Cardiac septum (tissue), 1 donor: ENCODE data around the gene ADAMTS17. TPM values are rescaled to one million over a fixed set of nuclear protein-coding genes. Genes with fewer than 3 reads are reported as not detected.
"Not testable (repeated sequence)": the region's sequence is repeated elsewhere in the genome, so short reads cannot be mapped to it uniquely, and the experiment has no call there.

ENCODE experiments used
- DNase-seq: peaks from one replicate; pipeline ENCODE4 v3.0.0-alpha.2; 2020; ENCODE audit warnings: low spot score
- intact Hi-C: fragments of 100-400 bp; cut with DNase I; formaldehyde crosslinking; loops from one replicate; pipeline ENCODE4 v1.14.0; 2022
- total RNA-seq: library from RNA; stranded (reverse); fragmentation: NEBNext Ultra II Directional; extraction: Animal tissue kit (Norgen Biotek cat#: 25700); gene quantifications from one replicate; pipeline ENCODE4 v1.2.1, GENCODE V29; 2021
- donor health status: DM: no; HTN: no; CAD: no.

The ADAMTS17 gene
- total RNA-seq, 1 donor from 2014 or later: 0.67 TPM

DNA sequence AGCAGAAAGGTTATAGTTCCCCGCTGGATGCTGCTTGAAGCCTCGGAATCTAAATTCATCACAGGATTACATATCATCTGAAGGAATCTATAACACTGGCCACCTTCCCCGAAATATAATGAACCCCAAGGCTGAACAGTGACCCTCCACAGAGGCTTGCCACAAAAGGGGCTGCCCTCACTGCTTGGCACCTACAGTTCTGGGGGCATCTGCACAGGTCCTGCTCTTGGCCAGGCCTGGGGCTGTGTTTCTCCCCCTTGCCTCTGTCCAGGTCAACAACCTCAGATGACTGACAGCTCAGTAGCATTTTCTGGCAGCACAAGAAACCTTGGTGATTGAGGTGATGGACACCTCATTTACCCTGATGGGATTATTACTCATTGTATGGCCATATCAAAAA, 1.5 kb upstream of the ADAMTS17 start:
- intact Hi-C loops: no loop called here

DNA sequence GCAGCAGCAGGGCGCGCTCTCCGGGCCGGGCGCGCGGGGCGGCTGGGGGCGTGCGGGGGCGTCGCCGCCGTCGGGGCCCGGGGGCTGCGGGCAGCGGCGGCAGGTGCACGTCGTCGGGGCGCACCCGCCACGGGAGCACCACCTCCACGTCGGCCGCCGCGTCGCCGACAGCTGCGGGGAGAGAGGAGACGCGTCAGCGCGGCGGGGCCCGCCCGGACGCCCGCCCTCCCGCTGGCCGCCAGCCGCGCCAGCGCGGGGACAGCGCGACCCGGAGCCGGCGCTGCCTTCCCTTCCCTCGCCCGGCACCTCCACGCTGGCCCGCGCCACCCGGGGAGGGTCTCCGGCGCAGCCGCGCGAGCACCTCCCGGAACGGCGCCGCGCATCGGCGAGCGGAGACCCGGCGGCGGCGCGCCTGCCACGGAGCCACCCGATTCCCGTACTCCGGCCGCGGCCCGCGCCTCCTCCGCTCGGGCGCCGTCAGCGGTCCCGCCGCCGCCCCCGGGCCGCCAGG, 481 bp downstream of the ADAMTS17 start:
- intact Hi-C loops: loop anchor here (2.0 kb wide), 1 partner anchor 412 kb away; no protein-coding TSS in a partner anchor
- no peak for DNase-seq

More for the DNA sequence above, 1.5 kb upstream of the ADAMTS17 start:
- DNase-seq: no peak

- intact Hi-C loops: loop anchor here (2.0 kb wide), 1 partner anchor 412 kb away; no protein-coding TSS in a partner anchor
- no peak for DNase-seq
Observed at GRCh38 chr15:100340721-100341238, 995 bp downstream of the ADAMTS17 start.

DNA sequence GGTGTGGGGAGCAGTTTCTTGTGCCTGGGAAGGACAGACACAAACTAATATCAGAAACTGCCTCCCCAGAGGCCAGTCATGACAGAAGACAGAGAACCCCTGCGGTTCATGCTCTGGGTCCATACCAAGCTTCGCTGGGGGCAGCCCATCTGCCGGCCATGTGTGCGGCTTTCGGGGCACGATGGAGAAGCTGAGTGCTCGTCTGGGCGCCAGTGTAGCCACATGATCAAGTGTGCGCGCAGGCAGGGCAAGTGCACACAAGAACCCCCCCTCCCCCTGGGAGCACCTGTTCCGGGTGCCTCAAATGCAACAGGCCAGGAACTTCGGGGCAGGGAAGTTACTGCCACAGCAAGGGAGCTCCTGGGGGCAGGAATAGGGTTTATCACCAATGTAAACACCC, 1.8 kb downstream of the ADAMTS17 start:
- no peak for DNase-seq
- intact Hi-C loops: loop anchor here (2.0 kb wide), 1 partner anchor 411 kb away; no protein-coding TSS in a partner anchor

DNA sequence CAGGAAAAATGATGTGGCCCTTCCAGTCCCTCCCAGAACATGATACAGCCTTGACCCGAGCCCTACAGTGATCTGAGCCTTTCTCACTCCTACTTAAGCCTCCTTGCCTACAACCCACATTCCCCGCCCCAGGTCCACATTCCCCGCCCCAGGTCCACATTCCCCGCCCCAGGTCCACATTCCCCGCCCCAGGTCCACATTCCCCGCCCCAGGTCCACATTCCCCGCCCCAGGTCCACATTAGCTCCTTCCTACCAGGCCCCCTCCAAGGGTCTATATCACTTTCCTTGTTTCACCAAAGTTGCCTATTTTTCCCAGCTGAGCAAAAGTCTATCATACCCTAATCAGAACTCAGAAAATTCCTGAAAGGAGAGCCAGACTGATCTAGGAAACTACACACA, 2.3 kb downstream of the ADAMTS17 start:
- intact Hi-C loops, DNase-seq: not testable (repeated sequence)

GRCh38 chr15:100338971-100339444, 2.8 kb downstream of the ADAMTS17 start:
- no peak for DNase-seq
- intact Hi-C loops: no loop called here

DNA sequence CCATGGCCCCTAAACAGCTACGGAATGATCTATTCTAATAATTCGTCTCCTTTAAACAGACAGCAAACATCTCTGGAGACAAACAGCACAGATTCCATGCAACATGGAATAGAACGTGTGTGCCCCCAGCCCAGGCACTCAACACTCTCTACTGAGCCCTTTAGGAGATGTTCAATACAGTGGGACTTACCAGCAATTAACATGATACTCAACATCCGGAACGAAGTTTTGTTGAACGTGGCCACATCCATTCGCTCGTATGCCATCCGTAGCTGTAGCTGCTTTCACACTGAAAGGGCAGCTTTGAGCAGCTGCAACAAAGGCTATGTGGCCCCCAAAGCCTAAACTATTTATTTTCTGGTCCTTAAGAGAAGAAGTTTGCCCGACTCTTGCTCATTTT, 3.5 kb downstream of the ADAMTS17 start:
- no peak for DNase-seq
- intact Hi-C loops: no loop called here

DNA sequence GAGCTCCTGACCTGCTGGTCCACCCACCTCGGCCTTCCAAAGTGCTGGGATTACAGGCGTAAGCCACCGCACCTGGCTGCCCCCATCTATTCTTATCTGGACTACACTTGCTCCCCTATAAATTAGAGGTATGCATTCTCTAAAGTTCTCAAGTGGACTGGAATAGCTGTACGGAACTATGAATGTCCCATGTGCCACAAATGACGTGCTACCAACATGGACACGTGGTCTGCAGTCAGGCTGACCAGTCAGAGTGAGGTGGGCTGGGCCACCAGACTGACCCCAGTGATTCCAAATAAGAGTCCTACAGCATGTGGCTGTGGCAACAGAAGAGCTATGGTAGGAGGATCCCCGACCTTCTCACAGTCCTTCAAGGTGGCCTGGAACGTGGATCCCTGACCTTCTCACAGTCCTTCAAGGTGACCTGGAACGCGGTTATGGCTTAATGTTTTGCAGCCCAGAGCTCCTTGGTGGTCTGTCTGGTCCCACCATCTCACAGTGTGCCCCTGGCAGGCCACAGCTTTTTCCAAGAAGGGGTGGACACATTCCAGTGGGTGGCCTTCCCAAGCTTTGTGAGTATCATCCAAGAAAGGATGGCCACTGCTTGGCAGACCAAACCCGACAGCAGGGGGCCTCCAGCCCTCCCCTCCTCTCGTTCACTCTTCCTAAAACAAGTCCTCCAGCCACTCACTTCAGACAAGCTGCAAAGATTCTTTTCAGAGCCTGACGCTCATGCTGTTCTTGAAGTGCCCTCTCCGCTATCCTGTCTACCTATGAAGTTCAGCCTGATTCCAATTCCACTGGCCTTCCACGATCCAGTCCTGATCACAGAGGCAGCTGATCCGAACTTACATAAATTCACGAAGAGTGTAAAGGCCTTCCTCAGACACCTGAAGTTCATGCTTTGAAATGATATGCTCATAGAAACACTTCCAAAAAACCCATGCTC, 4.4 kb downstream of the ADAMTS17 start:
- intact Hi-C loops: no loop called here
- DNase-seq: no peak

- intact Hi-C loops: no loop called here
Observed at GRCh38 chr15:100336061-100336460, 5.7 kb downstream of the ADAMTS17 start.

DNA sequence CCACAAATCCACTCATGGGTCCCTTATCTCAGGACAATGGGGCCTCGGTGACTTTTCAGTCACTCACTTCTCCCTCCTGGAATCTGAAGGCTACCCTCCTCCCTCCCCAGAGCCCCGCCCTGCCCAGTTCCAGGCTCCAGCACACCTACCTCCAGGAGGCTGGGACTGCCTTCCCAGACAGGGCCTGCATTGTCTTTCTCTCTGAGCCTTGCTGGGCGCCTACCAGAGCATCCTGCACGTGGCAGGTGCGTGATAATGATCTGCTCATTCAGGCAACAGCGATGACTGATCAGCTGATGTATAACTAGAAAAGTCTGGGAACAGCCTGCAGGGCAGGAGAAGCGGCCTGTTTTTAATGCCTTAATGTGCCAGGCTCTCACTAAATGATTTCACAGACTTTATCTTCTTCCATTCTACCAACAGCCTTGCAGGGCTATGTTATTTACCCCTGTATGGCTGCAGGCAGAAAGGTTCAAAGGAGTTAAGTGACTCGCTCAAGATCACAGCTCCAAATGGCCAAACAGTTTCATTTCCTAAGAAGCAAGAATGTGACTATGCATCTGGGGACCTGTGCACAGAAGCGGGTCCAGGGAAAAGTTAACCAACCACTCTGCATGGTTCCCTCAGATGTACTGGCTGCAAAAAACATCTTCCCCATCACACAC, 6.3 kb downstream of the ADAMTS17 start:
- intact Hi-C loops: no loop called here

More at GRCh38 chr15:100336061-100336460, 5.7 kb downstream of the ADAMTS17 start:
- DNase-seq: no peak

DNA sequence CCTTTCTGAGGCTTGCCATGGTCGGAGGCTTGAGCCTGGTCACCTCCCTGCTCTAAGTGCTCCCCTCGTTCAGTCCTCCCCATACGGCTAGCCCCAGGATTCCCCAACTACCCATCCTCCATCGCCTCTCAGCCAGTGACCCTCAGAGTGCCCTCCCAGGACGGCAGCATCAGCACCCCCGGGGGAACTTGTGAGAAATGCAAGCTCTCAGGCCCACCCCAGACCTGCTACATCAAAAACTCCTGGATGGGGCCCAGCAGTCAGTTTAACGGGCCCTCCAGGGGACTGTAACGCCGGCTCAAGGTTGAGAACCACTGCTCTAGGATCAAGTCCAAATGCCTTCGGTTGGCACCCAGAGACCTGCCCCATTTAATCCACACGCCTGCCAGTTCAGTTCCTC, 6.9 kb downstream of the ADAMTS17 start:
- intact Hi-C loops: no loop called here
- DNase-seq: no peak

More for the DNA sequence above, 6.3 kb downstream of the ADAMTS17 start:
- DNase-seq: no peak

DNA sequence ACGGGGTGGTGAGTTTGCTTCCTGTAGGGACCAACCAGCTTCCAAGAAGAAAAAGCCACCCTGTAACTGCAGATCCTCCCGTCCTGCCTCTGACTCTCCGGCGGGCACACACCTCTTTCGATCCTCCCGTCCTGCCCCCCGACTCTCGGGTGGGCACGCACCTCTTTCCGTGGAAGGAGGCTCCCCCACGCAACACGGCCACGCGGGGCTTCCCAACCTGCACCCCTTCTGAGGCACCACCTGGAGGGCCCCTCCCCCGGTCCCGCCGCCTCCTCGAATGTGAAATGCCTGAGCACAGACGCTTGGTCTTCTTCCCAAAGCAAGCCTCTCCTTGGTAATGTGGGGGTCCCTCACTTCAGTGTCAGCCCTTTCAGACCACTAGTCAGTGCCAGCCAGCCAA, 7.3 kb downstream of the ADAMTS17 start:
- no peak for DNase-seq
- intact Hi-C loops: no loop called here

- intact Hi-C loops: no loop called here
- DNase-seq: no peak
Observed at GRCh38 chr15:100334015-100334414, 7.8 kb downstream of the ADAMTS17 start.

GRCh38 chr15:100333236-100333635, 8.5 kb downstream of the ADAMTS17 start:
- intact Hi-C loops: no loop called here

DNA sequence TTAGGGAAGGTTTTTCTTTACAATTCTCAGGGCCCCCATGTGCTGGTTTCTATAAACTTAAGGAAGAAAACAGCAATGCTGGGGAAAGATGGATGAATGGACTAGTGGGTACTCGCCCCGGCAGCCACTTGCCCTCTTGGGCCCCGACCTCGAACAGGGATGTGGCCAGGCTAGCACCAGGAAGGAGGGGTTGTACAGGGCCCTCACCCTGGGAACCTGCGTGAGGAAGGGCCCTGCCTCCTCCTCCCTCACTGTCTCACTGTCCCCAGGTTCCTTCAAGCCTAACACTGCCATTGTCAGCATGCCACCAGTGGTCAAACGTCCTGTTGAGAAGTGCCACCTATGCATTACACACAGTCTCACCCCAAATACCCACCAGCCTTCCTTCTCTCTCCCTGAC, 9.1 kb downstream of the ADAMTS17 start:
- DNase-seq: no peak
- intact Hi-C loops: no loop called here

More at GRCh38 chr15:100333236-100333635, 8.5 kb downstream of the ADAMTS17 start:
- no peak for DNase-seq

GRCh38 chr15:100332231-100332630, 9.5 kb downstream of the ADAMTS17 start:
- intact Hi-C loops: no loop called here
- no peak for DNase-seq

- intact Hi-C loops: no loop called here
- no peak for DNase-seq
Observed at GRCh38 chr15:100330629-100331215, 11.1 kb downstream of the ADAMTS17 start.

- intact Hi-C loops: no loop called here
- no peak for DNase-seq
Observed at GRCh38 chr15:100330221-100330620, 11.6 kb downstream of the ADAMTS17 start.

GRCh38 chr15:100328796-100329195, 13.0 kb downstream of the ADAMTS17 start:
- intact Hi-C loops: no loop called here
- DNase-seq: no peak

DNA sequence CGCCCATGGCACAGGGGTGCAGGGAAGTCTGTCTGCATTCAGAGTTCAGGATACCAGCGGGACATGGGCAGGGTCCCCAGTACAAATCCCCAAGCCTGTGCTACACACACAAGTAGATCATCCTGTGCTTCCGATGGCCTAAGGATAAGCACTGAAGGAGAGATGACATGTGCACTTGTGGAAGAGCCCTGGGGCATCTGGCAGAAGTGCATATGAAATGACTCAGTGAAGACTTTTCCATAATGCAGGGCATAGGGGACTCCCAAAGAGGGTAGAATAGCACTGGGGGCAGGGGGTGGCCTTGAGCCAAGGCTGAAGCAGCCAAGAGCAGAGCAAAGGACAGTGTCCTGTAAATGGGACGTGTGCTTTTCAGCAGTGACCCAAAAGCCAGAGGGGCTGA, 22.9 kb downstream of the ADAMTS17 start:
- intact Hi-C loops: no loop called here
- DNase-seq: no peak
